Measurements from ENCODE around the gene TACC3. TPM values are rescaled to one million over a fixed set of nuclear protein-coding genes. Genes with fewer than 3 reads are reported as not detected.

TACC3 gene
- polyA plus RNA-seq, 1 of the 3 experiments (the other 2 are of a cell fraction), result 49.5 TPM

DNA sequence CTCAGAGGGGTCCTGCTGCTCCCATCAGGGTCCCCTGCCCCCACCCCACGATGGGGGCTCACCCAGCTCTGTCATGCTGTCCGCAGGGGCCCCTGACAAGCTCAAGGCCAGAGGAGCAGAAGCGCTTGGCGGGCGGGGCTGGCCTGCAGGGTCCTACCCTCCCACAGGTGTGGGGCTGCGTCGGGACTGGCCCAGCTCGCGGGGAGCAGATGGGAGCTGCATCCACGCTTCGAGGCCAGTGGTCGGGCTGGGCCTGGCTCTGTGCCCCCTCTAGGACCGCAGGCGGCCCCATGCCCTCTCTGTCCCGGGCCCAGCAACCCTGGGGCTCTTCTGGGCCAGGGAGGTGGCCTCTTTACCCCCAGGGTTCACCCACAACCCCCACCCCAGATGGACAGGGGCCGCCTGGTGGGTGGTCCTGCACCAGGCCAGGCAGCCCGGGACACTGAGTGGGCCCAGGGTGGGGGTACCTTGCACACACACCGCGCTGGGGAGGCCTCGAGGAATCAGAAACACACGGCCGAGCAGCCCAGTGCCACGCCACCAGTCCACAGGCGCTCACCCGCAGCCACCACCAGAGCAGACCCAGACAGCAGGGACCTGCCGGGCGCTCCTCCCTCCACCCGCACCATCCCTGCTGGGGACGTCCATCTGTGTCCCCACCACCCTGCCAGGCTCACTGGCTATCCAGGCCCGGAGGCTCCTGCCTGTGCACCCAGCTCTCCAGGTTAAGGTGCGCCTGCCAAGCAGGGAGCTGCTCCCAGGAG, 30.0 kb downstream of the TACC3 start:
- TF ChIP-seq MEF2A (IDR thresholded peaks at IDR 0.05; ENCODE audit: borderline replicate concordance, low read depth) (no peak), NRF1 (IDR thresholded peaks at IDR 0.05; ENCODE audit: low read depth, low read length) (no peak), FOXM1 (IDR thresholded peaks at IDR 0.05; ENCODE audit: low read depth) (no peak), GABPA (IDR thresholded peaks at IDR 0.05; ENCODE audit: low read depth) (no peak), SIN3A (IDR thresholded peaks at IDR 0.05; ENCODE audit: borderline replicate concordance, low read depth, low read length) (no peak), GATA2 (CRISPR knock-in tag; IDR thresholded peaks at IDR 0.05) (no peak), RCOR1 (IDR thresholded peaks at IDR 0.05; ENCODE audit: low read length) (no peak), TAF1 (IDR thresholded peaks at IDR 0.05; ENCODE audit: borderline replicate concordance, low read depth, low read length) (no peak), FOXJ3 (CRISPR knock-in tag; IDR thresholded peaks at IDR 0.05) (no peak), YY1 (IDR thresholded peaks at IDR 0.05; ENCODE audit: low read depth) (no peak), EZH2phosphoT487 (IDR thresholded peaks at IDR 0.05; ENCODE audit: borderline replicate concordance, low read depth) (no peak)
- TF ChIP-seq, protein P1, sequence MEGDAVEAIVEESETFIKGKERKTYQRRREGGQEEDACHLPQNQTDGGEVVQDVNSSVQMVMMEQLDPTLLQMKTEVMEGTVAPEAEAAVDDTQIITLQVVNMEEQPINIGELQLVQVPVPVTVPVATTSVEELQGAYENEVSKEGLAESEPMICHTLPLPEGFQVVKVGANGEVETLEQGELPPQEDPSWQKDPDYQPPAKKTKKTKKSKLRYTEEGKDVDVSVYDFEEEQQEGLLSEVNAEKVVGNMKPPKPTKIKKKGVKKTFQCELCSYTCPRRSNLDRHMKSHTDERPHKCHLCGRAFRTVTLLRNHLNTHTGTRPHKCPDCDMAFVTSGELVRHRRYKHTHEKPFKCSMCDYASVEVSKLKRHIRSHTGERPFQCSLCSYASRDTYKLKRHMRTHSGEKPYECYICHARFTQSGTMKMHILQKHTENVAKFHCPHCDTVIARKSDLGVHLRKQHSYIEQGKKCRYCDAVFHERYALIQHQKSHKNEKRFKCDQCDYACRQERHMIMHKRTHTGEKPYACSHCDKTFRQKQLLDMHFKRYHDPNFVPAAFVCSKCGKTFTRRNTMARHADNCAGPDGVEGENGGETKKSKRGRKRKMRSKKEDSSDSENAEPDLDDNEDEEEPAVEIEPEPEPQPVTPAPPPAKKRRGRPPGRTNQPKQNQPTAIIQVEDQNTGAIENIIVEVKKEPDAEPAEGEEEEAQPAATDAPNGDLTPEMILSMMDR (IDR thresholded peaks at IDR 0.05), result no peak
- TF ChIP-seq, protein P2, sequence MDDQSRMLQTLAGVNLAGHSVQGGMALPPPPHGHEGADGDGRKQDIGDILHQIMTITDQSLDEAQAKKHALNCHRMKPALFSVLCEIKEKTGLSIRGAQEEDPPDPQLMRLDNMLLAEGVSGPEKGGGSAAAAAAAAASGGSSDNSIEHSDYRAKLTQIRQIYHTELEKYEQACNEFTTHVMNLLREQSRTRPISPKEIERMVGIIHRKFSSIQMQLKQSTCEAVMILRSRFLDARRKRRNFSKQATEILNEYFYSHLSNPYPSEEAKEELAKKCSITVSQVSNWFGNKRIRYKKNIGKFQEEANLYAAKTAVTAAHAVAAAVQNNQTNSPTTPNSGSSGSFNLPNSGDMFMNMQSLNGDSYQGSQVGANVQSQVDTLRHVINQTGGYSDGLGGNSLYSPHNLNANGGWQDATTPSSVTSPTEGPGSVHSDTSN (IDR thresholded peaks at IDR 0.05), result no peak
- TF ChIP-seq, protein P3, sequence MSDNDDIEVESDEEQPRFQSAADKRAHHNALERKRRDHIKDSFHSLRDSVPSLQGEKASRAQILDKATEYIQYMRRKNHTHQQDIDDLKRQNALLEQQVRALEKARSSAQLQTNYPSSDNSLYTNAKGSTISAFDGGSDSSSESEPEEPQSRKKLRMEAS (IDR thresholded peaks at IDR 0.05; ENCODE audit: low read depth), result no peak
- TF ChIP-seq, protein P4, sequence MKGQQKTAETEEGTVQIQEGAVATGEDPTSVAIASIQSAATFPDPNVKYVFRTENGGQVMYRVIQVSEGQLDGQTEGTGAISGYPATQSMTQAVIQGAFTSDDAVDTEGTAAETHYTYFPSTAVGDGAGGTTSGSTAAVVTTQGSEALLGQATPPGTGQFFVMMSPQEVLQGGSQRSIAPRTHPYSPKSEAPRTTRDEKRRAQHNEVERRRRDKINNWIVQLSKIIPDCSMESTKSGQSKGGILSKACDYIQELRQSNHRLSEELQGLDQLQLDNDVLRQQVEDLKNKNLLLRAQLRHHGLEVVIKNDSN (IDR thresholded peaks at IDR 0.05; ENCODE audit: borderline replicate concordance, low read depth), result no peak
- TF ChIP-seq, protein P5, sequence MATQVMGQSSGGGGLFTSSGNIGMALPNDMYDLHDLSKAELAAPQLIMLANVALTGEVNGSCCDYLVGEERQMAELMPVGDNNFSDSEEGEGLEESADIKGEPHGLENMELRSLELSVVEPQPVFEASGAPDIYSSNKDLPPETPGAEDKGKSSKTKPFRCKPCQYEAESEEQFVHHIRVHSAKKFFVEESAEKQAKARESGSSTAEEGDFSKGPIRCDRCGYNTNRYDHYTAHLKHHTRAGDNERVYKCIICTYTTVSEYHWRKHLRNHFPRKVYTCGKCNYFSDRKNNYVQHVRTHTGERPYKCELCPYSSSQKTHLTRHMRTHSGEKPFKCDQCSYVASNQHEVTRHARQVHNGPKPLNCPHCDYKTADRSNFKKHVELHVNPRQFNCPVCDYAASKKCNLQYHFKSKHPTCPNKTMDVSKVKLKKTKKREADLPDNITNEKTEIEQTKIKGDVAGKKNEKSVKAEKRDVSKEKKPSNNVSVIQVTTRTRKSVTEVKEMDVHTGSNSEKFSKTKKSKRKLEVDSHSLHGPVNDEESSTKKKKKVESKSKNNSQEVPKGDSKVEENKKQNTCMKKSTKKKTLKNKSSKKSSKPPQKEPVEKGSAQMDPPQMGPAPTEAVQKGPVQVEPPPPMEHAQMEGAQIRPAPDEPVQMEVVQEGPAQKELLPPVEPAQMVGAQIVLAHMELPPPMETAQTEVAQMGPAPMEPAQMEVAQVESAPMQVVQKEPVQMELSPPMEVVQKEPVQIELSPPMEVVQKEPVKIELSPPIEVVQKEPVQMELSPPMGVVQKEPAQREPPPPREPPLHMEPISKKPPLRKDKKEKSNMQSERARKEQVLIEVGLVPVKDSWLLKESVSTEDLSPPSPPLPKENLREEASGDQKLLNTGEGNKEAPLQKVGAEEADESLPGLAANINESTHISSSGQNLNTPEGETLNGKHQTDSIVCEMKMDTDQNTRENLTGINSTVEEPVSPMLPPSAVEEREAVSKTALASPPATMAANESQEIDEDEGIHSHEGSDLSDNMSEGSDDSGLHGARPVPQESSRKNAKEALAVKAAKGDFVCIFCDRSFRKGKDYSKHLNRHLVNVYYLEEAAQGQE (IDR thresholded peaks at IDR 0.05; ENCODE audit: low read depth, low read length), result no peak
- TF ChIP-seq, protein P6, sequence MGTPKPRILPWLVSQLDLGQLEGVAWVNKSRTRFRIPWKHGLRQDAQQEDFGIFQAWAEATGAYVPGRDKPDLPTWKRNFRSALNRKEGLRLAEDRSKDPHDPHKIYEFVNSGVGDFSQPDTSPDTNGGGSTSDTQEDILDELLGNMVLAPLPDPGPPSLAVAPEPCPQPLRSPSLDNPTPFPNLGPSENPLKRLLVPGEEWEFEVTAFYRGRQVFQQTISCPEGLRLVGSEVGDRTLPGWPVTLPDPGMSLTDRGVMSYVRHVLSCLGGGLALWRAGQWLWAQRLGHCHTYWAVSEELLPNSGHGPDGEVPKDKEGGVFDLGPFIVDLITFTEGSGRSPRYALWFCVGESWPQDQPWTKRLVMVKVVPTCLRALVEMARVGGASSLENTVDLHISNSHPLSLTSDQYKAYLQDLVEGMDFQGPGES (IDR thresholded peaks at IDR 0.05; ENCODE audit: low read depth, low read length), result no peak
- 73% methylated on average over 4 of the region's 31 CpGs for WGBS (ENCODE audit: low lambda C conversion rate)

More for the DNA sequence above, 30.0 kb downstream of the TACC3 start:
- DNase-seq, result no peak
- H3K27ac ChIP-seq (ENCODE audit: low read depth in 2 of 2, low read length in 1 of 2), result no peak overlapping the region
- H4K20me1 ChIP-seq (ENCODE audit: insufficient read depth), result no peaks in the 10 kb centered on the region
- ChIA-PET POLR2A (no interaction called here), CTCF (interaction anchor here (0.7 to 12.0 kb wide), 7 partner anchors 21 to 148 kb away, joined by 3 to 88 read pairs (median 4); partner anchors contain the start of gene TMEM129)
- H3K27me3 ChIP-seq (ENCODE audit: insufficient read depth), result no peaks in the 10 kb centered on the region
- no peaks in the 10 kb centered on the region for H3F3A ChIP-seq (replicated peaks; ENCODE audit: insufficient read depth)
- H3K9me3 ChIP-seq, result no peaks in the 10 kb centered on the region
- H3K36me3 ChIP-seq (replicated peaks in 1 of 2; ENCODE audit: control insufficient read depth in 1 of 2, insufficient read depth in 2 of 2, low read length in 1 of 2), result no peaks in the 10 kb centered on the region
- no peak overlapping the region for H2AFZ ChIP-seq (ENCODE audit: low read depth)
- no peak overlapping the region for H3K4me2 ChIP-seq
- H3K4me1 ChIP-seq (ENCODE audit: control insufficient read depth in 1 of 2, insufficient read depth in 2 of 2, low read depth in 1 of 2, low read length in 1 of 2), result peaks cover 0 to 36% of the 10 kb centered on the region in 2 experiments; a peak in 1 of 4 replicates
- no peak overlapping the region for H3K9ac ChIP-seq
- H3K4me3 ChIP-seq (ENCODE audit: low read depth in 2 of 2, low read length in 1 of 2), result no peak overlapping the region
- no peaks in the 10 kb centered on the region for H3K79me2 ChIP-seq (ENCODE audit: insufficient read depth)
- no peaks in the 10 kb centered on the region for H3K9me2 ChIP-seq

All from SK-N-SH (cell line).